Measurements from ENCODE around the gene GMPR2. TPM values are rescaled to one million over a fixed set of nuclear protein-coding genes. Genes with fewer than 3 reads are reported as not detected.

Gene GMPR2
- total and polyA plus RNA-seq, 2 of the 4 experiments (the other 2 are of a cell fraction), result 63.7 to 92.5 TPM

DNA sequence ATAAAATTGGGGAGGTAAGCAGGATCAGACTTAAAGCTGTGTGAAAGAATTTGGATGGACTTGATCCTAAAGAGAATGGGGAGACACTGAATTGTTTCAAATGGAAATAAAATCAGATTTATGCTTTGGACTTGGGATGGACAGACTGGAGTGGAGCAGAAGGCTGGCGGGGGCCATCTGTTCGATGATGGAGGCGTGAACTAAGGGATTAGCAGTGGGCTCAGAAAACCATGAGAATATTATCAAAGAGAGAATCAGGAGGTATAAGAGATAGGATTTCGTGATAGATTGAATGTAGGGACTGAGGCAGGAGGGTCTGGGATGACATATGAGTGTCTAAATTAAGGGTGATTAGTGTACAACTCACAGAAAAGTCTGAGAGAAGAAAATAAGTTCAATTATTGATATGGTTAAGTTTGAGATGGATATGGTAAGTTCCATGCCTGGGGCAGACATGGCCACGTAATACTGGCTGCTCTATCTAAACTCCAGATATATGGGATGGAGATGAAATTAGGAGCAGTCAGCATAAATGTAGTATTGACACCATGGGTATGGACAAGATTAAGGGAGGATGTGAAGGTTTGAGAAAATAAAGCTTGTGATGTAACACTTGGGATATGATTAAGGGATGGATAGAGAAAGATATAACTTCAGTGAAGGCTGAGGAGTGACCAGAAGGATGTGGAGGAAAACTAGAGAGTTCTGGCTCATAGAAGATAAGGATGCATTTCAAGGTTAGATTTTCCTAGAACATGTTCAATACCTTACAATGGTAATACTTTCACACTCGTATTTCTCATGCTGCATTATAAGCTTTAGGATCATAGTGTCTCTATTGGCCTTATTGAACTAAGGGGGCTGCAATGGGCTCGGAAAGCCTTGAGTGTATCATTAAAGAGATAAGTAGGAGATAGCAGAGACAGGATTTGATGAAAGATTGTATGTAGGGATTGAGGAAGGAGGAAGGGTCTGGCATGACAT, 28.3 kb upstream of the GMPR2 start:
- Histone ChIP-seq H3K9me1 (ENCODE audit: insufficient read depth, low read length) (peaks cover 3% of the 10 kb centered on the region; the same call in 1 of the 2 replicates), H4K20me1 (ENCODE audit: insufficient read depth, low read length) (no peaks in the 10 kb centered on the region; the same call in 1 of the 2 replicates), H4K91ac (ENCODE audit: insufficient read depth, low read depth, low read length) (no peak overlapping the region), H4K8ac (ENCODE audit: low read depth in 2 of 2, low read length in 2 of 2) (no peak overlapping the region), H3K27me3 (ENCODE audit: control insufficient read depth, insufficient read depth, low read length) (no peaks in the 10 kb centered on the region), H3K4ac (ENCODE audit: low read depth, low read length) (no peak overlapping the region), H3K36me3 (ENCODE audit: control insufficient read depth, insufficient read depth, low read length) (peaks cover 41% of the 10 kb centered on the region), H2BK5ac (ENCODE audit: low read depth, low read length, poor library complexity, severe bottlenecking) (no peak overlapping the region), H2AFZ (replicated peaks; ENCODE audit: low read length, poor library complexity) (no peak overlapping the region), H2AK9ac (replicated peaks; ENCODE audit: low read depth, low read length, poor library complexity) (no peak overlapping the region), H3K18ac (ENCODE audit: low read depth, low read length) (no peak overlapping the region), H3K14ac (replicated peaks; ENCODE audit: low read depth, low read length) (no peak overlapping the region), H3K4me3 (ENCODE audit: insufficient read depth, low read depth, low read length) (no peak overlapping the region), H3K27ac (ENCODE audit: insufficient read depth, low read length) (no peak overlapping the region), H3K4me2 (ENCODE audit: low read depth, low read length) (no peak overlapping the region), H3K56ac (ENCODE audit: extremely low read depth, insufficient read depth, low read length) (no peak overlapping the region), H3K4me1 (ENCODE audit: control insufficient read depth, insufficient read depth, low read length) (no peaks in the 10 kb centered on the region), H4K5ac (ENCODE audit: low read depth, low read length) (no peak overlapping the region), H3K9me3 (ENCODE audit: control insufficient read depth, insufficient read depth, low read length) (no peaks in the 10 kb centered on the region), H2BK20ac (ENCODE audit: low read depth, low read length) (no peak overlapping the region), H3K79me1 (ENCODE audit: low read depth in 1 of 2, low read length in 2 of 2) (peaks cover 4 to 32% of the 10 kb centered on the region in 2 experiments), H2BK120ac (ENCODE audit: low read depth, low read length) (no peak overlapping the region), H3K9ac (ENCODE audit: low read depth, low read length) (no peak overlapping the region), H2BK15ac (ENCODE audit: low read depth, low read length) (no peak overlapping the region; the same call in 2 of the 3 replicates), H3K23ac (ENCODE audit: low read depth, low read length) (no peak overlapping the region), H2AK5ac (ENCODE audit: low read depth, low read length) (no peak overlapping the region)
- WGBS, 2 experiments (ENCODE audit: extremely low coverage in 2 of 2, insufficient read length in 1 of 2), result 98 to 100% methylated on average over 1 to 5 of the region's 7 CpGs
- dilution Hi-C loops (cut with HindIII; ENCODE audit: low sequenced_read_pairs, unreplicated experiment) (no loop called here), in situ Hi-C loops (cut with MboI; ENCODE audit: low sequenced_read_pairs) (no loop called here), intact Hi-C loops (cut with micrococcal nuclease) (no loop called here)
- no TSS peak for BruUV-seq (replicated peaks)
- no peak for DNase-seq
- ChIA-PET CTCF (no interaction called here), POLR2A (ENCODE audit: unreplicated experiment) (interaction anchor here (0.6 kb wide), 1 partner anchor 10 kb away, joined by 3 read pairs; no protein-coding TSS in a partner anchor)
- no peak for ATAC-seq (ENCODE audit: low read depth)
- TF ChIP-seq MAFK (IDR thresholded peaks at IDR 0.05; ENCODE audit: low read depth, low read length), result peak; percentile 54
- TF ChIP-seq MAZ (IDR thresholded peaks at IDR 0.05; ENCODE audit: borderline replicate concordance, low read depth, low read length), result no peak

Measured in IMR-90 (cell line).